Endothelial cell of umbilical vein (primary cell): ENCODE data around the gene CAP2. TPM values are rescaled to one million over a fixed set of nuclear protein-coding genes. Genes with fewer than 3 reads are reported as not detected.
A peak's percentile ranks its signal among the peaks of the same experiment; 100 is the strongest.

Experiments
- BruUV-seq: library from RNA; stranded (reverse); fragments of 400-500 nt; replicated peaks from 2 replicates; lab custom pipeline; 2021; lab: Mats Ljungman, UMichigan
- CTCF ChIA-PET: fragments of 300-600, 350-600 bp; sonication (Branson Sonifier 250); formaldehyde crosslinking; loops from one replicate; lab custom pipeline; 2021; ENCODE audit warnings: antibody characterized with exemption, inconsistent platforms; lab: Charles Lee
- POLR2A ChIA-PET: fragments of 300-600, 350-600 bp; sonication (Branson Sonifier 250); formaldehyde crosslinking; loops from one replicate; lab custom pipeline; 2021; ENCODE audit warnings: antibody characterized with exemption, inconsistent platforms; lab: Charles Lee
- DNase-seq: peaks from one replicate; pipeline ENCODE4 v3.0.0-alpha.2; 2011; ENCODE audit warnings: low read depth, low spot score
- FAIRE-seq: peaks from 2 replicates; lab custom pipeline; 2011; peaks lifted over from hg19 to GRCh38; lab: Jason Lieb, UNC
- H2AFZ ChIP-seq: 2 replicates; pipeline ENCODE4 v1.6.0; 2012; ENCODE audit warnings: low read depth, low read length, control low read depth, inconsistent platforms
- H3K27ac ChIP-seq: 2 replicates; pipeline ENCODE4 v1.5.1; 2011; ENCODE audit warnings: low read depth, mild to moderate bottlenecking, control low read depth, low read length, moderate library complexity; ENCODE audit not compliant: insufficient read depth
- H3K27me3 ChIP-seq, 2 experiments: 2 replicates each; pipeline versions ENCODE4 v1.6.0 to v1.6.1; 2011; ENCODE audit warnings: low read length in 2 of 2, mixed read lengths in 1 of 2; ENCODE audit not compliant: control insufficient read depth in 2 of 2, insufficient read depth in 2 of 2
- H3K36me3 ChIP-seq, 2 experiments: 2 replicates in 1 of 2; 3 replicates in 1 of 2; pipeline ENCODE4 v1.5.1; 2011; ENCODE audit warnings: low read length in 2 of 2, mild to moderate bottlenecking in 1 of 2, moderate library complexity in 1 of 2; ENCODE audit not compliant: control insufficient read depth in 2 of 2, insufficient read depth in 2 of 2; ENCODE audit errors: extremely low read depth in 1 of 2
- H3K4me1 ChIP-seq: 3 replicates; pipeline ENCODE4 v1.5.1; 2011; ENCODE audit warnings: mild to moderate bottlenecking, low read length; ENCODE audit not compliant: control insufficient read depth, insufficient read depth; ENCODE audit errors: extremely low read depth
- H3K4me2 ChIP-seq: 2 replicates; pipeline ENCODE4 v1.6.1; 2011; ENCODE audit warnings: low read length, control low read depth, mixed read lengths; ENCODE audit not compliant: insufficient read depth
- H3K4me3 ChIP-seq, 3 experiments: fragments of 200-600 bp in 1 of 3; sonication (generic), shearing (Covaris generic) in 1 of 3; replicated peaks in 1 of 3; 2 replicates each; pipeline ENCODE4 v1.5.1; 2011 to 2016; ENCODE audit warnings: control low read depth in 3 of 3, low read length in 3 of 3, mild to moderate bottlenecking in 2 of 3, inconsistent platforms in 1 of 3, low read depth in 1 of 3, moderate library complexity in 1 of 3; ENCODE audit not compliant: insufficient read depth in 1 of 3
- H3K79me2 ChIP-seq: 2 replicates; pipeline ENCODE4 v1.6.0; 2012; ENCODE audit warnings: low read length, inconsistent platforms; ENCODE audit not compliant: control insufficient read depth, insufficient read depth
- H3K9ac ChIP-seq: replicated peaks from 2 replicates; pipeline ENCODE3; 2011; ENCODE audit warnings: low read length, control low read depth; ENCODE audit not compliant: insufficient read depth; ENCODE audit errors: extremely low read depth
- H3K9me1 ChIP-seq: replicated peaks from 3 replicates; pipeline ENCODE4 v1.6.0; 2011; ENCODE audit warnings: mild to moderate bottlenecking, low read length; ENCODE audit not compliant: control insufficient read depth, insufficient read depth; ENCODE audit errors: extremely low read depth
- H3K9me3 ChIP-seq: replicated peaks from 2 replicates; pipeline ENCODE4 v1.5.1; 2012; ENCODE audit warnings: low read length, inconsistent platforms; ENCODE audit not compliant: control insufficient read depth, insufficient read depth
- H4K20me1 ChIP-seq: replicated peaks from 2 replicates; pipeline ENCODE3; 2011; ENCODE audit warnings: mild to moderate bottlenecking, low read length; ENCODE audit not compliant: control insufficient read depth, insufficient read depth; ENCODE audit errors: extremely low read depth
- CTCF ChIP-seq, 2 donors: IDR thresholded peaks; 1 replicate in 1 of 2; 2 replicates in 1 of 2; pipeline ENCODE4 v1.5.1; 2011; ENCODE audit warnings: low read length in 2 of 2, mild to moderate bottlenecking in 2 of 2, moderate library complexity in 2 of 2, control low read depth in 1 of 2, inconsistent platforms in 1 of 2, low read depth in 1 of 2; ENCODE audit not compliant: insufficient read depth in 1 of 2; ENCODE audit errors: extremely low read depth in 1 of 2
- EZH2 ChIP-seq: IDR thresholded peaks from 2 replicates; pipeline ENCODE4 v1.6.1; 2012; ENCODE audit warnings: borderline replicate concordance, low read depth, mild to moderate bottlenecking, moderate library complexity, low read length, inconsistent platforms; ENCODE audit not compliant: severe bottlenecking
- FOS ChIP-seq: IDR thresholded peaks from 2 replicates; pipeline ENCODE4 v1.6.1; 2011; ENCODE audit warnings: mild to moderate bottlenecking, low read length, moderate library complexity, borderline replicate concordance; ENCODE audit not compliant: insufficient read depth
- GATA2 ChIP-seq: IDR thresholded peaks from 2 replicates; pipeline ENCODE4 v1.7.0; 2011; ENCODE audit warnings: low read depth, mild to moderate bottlenecking, moderate library complexity, mixed read lengths, low read length; ENCODE audit not compliant: insufficient read length, insufficient read depth
- JUN ChIP-seq: IDR thresholded peaks from 2 replicates; pipeline ENCODE4 v1.6.1; 2011; ENCODE audit warnings: borderline replicate concordance, low read depth; ENCODE audit not compliant: insufficient read length, insufficient read depth
- MYC ChIP-seq: IDR thresholded peaks from one replicate; pipeline ENCODE4 v1.6.1; 2011; ENCODE audit warnings: mild to moderate bottlenecking, low read depth, low read length
- POLR2A ChIP-seq: IDR thresholded peaks from 2 replicates; pipeline ENCODE4 v1.6.1; 2012; ENCODE audit warnings: low read depth, mild to moderate bottlenecking, control low read depth, low read length
- POLR2AphosphoS5 ChIP-seq: IDR thresholded peaks from 2 replicates; pipeline ENCODE4 v1.6.1; 2012; ENCODE audit warnings: low read depth, mild to moderate bottlenecking, control low read depth, low read length, moderate library complexity; ENCODE audit not compliant: insufficient read depth
- dilution Hi-C: fragments of 300-500 bp; cut with MboI; formaldehyde crosslinking; loops from one replicate; pipeline ENCODE4 v1.15.0; 2019; ENCODE audit warnings: low sequenced_read_pairs; ENCODE audit not compliant: extremely low pct_ligation_motif_present
- intact Hi-C: fragments of 100-400 bp; cut with micrococcal nuclease; formaldehyde crosslinking; loops from one replicate; pipeline ENCODE4 v1.10.0; 2022
- polyA plus RNA-seq, 4 experiments: library from polyadenylated mRNA; depleted of rRNA in 3 of 4; stranded (reverse) in 3 of 4; unstranded in 1 of 4; fragments of >200 nt; gene quantifications; 2 replicates each; pipeline versions ENCODE4 v1.2.1 to v1.2.3, GENCODE V29; 2011 to 2012; ENCODE audit warnings: missing spikeins in 1 of 4
- total RNA-seq: library from RNA; stranded (reverse); gene quantifications from 2 replicates; pipeline ENCODE4 v1.2.3, GENCODE V29; 2021
- TF ChIP-seq, protein P1 (sequence below): IDR thresholded peaks from 2 replicates; pipeline ENCODE4 v1.6.1; 2011; ENCODE audit not compliant: insufficient read depth, insufficient read length

Gene CAP2
- total and polyA plus RNA-seq, 2 donors (not counting 3 experiments of a cell fraction or from before 2014, with no cell fraction given): 12.2 to 21.3 TPM

GRCh38 chr6:17556014-17556413 lies 162.6 kb downstream of the CAP2 start:
- DNase-seq (peak; percentile 3), FAIRE-seq (no peak)
- dilution Hi-C loops: no loop called here

More at GRCh38 chr6:17556014-17556413, 162.6 kb downstream of the CAP2 start:
- Histone ChIP-seq H4K20me1 (no peaks in the 10 kb centered on the region), H3K9me3 (no peaks in the 10 kb centered on the region), H3K4me1 (no peaks in the 10 kb centered on the region), H2AFZ (no peak overlapping the region), H3K9me1 (no peaks in the 10 kb centered on the region), H3K27ac (no peak overlapping the region), H3K9ac (no peak overlapping the region), H3K4me3 (no peak overlapping the region), H3K36me3 (no peaks in the 10 kb centered on the region), H3K79me2 (no peaks in the 10 kb centered on the region), H3K27me3 (no peaks in the 10 kb centered on the region), H3K4me2 (no peak overlapping the region)
- TF ChIP-seq CTCF (IDR thresholded peaks at IDR 0.05; ENCODE audit: extremely low read depth in 1 of 2, insufficient read depth in 1 of 2, low read depth in 1 of 2, low read length in 2 of 2) (no peak), POLR2AphosphoS5 (no peak), GATA2 (no peak), POLR2A (no peak), MYC (no peak), FOS (no peak), EZH2 (no peak), JUN (no peak)
- TF ChIP-seq, protein P1, sequence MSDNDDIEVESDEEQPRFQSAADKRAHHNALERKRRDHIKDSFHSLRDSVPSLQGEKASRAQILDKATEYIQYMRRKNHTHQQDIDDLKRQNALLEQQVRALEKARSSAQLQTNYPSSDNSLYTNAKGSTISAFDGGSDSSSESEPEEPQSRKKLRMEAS: no peak
- POLR2A ChIA-PET: no interaction called here
- CTCF ChIA-PET: interaction anchor here (1.3 kb wide), 1 partner anchor 275 kb away, joined by 3 read pairs; the partner anchor contains the start of gene RBM24
- intact Hi-C loops: no loop called here
- no TSS peak for BruUV-seq
